ENCODE measurements around the gene C16orf92.

- TF ChIP-seq, protein P1, sequence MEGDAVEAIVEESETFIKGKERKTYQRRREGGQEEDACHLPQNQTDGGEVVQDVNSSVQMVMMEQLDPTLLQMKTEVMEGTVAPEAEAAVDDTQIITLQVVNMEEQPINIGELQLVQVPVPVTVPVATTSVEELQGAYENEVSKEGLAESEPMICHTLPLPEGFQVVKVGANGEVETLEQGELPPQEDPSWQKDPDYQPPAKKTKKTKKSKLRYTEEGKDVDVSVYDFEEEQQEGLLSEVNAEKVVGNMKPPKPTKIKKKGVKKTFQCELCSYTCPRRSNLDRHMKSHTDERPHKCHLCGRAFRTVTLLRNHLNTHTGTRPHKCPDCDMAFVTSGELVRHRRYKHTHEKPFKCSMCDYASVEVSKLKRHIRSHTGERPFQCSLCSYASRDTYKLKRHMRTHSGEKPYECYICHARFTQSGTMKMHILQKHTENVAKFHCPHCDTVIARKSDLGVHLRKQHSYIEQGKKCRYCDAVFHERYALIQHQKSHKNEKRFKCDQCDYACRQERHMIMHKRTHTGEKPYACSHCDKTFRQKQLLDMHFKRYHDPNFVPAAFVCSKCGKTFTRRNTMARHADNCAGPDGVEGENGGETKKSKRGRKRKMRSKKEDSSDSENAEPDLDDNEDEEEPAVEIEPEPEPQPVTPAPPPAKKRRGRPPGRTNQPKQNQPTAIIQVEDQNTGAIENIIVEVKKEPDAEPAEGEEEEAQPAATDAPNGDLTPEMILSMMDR (IDR thresholded peaks at IDR 0.05) = no peak
- TF ChIP-seq POLR2AphosphoS5 (IDR thresholded peaks at IDR 0.05; ENCODE audit: low read depth, low read length) = no peak
- TF ChIP-seq TCF7L2 (IDR thresholded peaks at IDR 0.05; ENCODE audit: low read depth, low read length) = no peak
- TF ChIP-seq, protein P2, sequence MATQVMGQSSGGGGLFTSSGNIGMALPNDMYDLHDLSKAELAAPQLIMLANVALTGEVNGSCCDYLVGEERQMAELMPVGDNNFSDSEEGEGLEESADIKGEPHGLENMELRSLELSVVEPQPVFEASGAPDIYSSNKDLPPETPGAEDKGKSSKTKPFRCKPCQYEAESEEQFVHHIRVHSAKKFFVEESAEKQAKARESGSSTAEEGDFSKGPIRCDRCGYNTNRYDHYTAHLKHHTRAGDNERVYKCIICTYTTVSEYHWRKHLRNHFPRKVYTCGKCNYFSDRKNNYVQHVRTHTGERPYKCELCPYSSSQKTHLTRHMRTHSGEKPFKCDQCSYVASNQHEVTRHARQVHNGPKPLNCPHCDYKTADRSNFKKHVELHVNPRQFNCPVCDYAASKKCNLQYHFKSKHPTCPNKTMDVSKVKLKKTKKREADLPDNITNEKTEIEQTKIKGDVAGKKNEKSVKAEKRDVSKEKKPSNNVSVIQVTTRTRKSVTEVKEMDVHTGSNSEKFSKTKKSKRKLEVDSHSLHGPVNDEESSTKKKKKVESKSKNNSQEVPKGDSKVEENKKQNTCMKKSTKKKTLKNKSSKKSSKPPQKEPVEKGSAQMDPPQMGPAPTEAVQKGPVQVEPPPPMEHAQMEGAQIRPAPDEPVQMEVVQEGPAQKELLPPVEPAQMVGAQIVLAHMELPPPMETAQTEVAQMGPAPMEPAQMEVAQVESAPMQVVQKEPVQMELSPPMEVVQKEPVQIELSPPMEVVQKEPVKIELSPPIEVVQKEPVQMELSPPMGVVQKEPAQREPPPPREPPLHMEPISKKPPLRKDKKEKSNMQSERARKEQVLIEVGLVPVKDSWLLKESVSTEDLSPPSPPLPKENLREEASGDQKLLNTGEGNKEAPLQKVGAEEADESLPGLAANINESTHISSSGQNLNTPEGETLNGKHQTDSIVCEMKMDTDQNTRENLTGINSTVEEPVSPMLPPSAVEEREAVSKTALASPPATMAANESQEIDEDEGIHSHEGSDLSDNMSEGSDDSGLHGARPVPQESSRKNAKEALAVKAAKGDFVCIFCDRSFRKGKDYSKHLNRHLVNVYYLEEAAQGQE (IDR thresholded peaks at IDR 0.05; ENCODE audit: insufficient read depth in 1 of 2, low read depth in 2 of 2, low read length in 1 of 2) = no peak
These were observed 30.5 kb upstream of the C16orf92 start for GRCh38 chr16:29992344-29992967.
